ENCODE data around the gene MAMDC4. TPM values are rescaled to one million over a fixed set of nuclear protein-coding genes. Genes with fewer than 3 reads are reported as not detected.

Gene MAMDC4
- total RNA-seq, 2 donors from 2014 or later = 11.0 to 61.7 TPM

GRCh38 chr9:136828474-136829140 lies 23.5 kb upstream of the MAMDC4 start:
- Histone ChIP-seq H3K4me3 (no peak overlapping the region), H3K36me3 (peaks cover 20% of the 10 kb centered on the region), H3K27me3 (no peaks in the 10 kb centered on the region), H3K9ac (ENCODE audit: low read depth in 2 of 2, low read length in 2 of 2) (no peak overlapping the region), H3K27ac (no peak overlapping the region), H3K9me3 (no peaks in the 10 kb centered on the region), H3K4me1 (no peaks in the 10 kb centered on the region)
- DNase-seq = no peak
- TF ChIP-seq, protein P1, sequence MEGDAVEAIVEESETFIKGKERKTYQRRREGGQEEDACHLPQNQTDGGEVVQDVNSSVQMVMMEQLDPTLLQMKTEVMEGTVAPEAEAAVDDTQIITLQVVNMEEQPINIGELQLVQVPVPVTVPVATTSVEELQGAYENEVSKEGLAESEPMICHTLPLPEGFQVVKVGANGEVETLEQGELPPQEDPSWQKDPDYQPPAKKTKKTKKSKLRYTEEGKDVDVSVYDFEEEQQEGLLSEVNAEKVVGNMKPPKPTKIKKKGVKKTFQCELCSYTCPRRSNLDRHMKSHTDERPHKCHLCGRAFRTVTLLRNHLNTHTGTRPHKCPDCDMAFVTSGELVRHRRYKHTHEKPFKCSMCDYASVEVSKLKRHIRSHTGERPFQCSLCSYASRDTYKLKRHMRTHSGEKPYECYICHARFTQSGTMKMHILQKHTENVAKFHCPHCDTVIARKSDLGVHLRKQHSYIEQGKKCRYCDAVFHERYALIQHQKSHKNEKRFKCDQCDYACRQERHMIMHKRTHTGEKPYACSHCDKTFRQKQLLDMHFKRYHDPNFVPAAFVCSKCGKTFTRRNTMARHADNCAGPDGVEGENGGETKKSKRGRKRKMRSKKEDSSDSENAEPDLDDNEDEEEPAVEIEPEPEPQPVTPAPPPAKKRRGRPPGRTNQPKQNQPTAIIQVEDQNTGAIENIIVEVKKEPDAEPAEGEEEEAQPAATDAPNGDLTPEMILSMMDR (IDR thresholded peaks at IDR 0.05) = no peak
- intact Hi-C loops (cut with DNase I) = no loop called here

DNA sequence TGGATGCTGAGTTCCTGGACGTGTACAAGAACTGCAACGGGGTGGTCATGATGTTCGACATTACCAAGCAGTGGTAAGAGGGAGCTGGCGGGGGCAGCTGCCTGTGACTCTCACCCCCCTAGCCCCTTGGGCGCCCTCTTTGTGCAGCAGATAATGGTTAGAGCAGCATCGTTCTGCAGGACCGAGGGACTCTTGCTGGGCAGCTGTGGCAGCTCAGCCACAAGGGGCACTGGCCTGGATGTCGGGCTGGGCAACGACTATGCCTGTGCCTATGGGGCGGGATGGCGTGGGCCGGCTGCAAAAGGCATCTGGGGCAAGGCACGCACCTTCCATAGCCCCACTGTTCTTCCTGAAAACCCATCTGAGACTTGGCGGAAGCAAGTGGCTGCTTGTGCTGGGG lies 22.7 kb upstream of the MAMDC4 start:
- Histone ChIP-seq H3K36me3 (peaks cover 20% of the 10 kb centered on the region), H3K4me3 (no peak overlapping the region), H3K27ac (no peak overlapping the region), H3K27me3 (no peaks in the 10 kb centered on the region), H3K9ac (ENCODE audit: low read depth in 2 of 2, low read length in 2 of 2) (no peak overlapping the region), H3K4me1 (no peaks in the 10 kb centered on the region), H3K9me3 (no peaks in the 10 kb centered on the region)
- intact Hi-C loops (cut with DNase I) = no loop called here
- TF ChIP-seq, protein P1 (IDR thresholded peaks at IDR 0.05) = no peak
- no peak for DNase-seq

DNA sequence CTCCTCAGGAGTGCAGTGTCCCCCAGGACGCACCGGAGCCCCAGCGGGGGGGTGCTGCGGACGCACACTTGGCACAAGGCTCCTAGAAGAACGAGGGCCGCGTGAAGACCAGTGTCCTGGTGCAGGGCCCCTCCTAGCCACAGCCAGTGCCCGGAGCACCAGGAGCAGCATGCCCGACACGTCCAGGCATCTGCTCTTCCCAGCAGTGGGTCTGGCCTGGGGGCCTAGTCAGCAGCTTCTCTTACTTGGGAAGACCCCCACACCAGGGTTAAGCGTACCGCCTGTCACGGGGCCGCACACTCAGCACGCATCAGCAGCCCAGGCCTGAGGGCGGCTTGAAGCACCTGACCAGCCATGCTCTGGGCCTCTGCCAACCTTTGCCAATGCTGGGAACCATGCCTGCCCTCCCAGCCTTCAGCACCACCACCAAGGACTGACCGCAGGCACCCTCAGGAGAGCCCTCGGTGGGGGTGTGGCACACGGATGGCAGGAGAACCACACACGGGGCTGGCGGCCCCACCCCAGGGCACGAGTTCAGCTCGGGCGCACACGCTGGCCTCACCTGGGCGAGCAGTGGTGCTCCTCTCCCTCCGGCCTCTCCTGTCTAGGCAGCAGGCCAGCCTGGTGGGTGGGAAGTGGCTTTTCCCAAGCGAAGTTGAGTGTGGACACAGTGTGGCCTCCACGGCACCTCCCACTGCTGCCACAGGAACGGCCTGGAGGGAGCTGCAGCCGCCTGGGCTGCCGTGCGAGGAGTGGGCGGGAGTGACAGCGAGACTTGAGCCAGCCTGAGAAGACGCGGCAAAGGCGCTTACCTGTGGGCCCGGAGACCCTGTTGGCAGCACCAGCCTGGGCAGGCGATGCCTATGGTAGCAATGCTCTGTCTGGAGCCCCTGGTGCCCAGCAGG lies 21.9 kb upstream of the MAMDC4 start:
- no peaks in the 10 kb centered on the region for H3K4me1 ChIP-seq
- H3K36me3 ChIP-seq = peaks cover 20% of the 10 kb centered on the region
- no peak overlapping the region for H3K9ac ChIP-seq (ENCODE audit: low read depth in 2 of 2, low read length in 2 of 2)
- no peak overlapping the region for H3K4me3 ChIP-seq
- no peaks in the 10 kb centered on the region for H3K9me3 ChIP-seq
- TF ChIP-seq, protein P1 (IDR thresholded peaks at IDR 0.05) = no peak
- no peak for DNase-seq
- intact Hi-C loops (cut with DNase I) = no loop called here
- no peaks in the 10 kb centered on the region for H3K27me3 ChIP-seq
- H3K27ac ChIP-seq = no peak overlapping the region

GRCh38 chr9:136831002-136831719 lies 21.0 kb upstream of the MAMDC4 start:
- H3K4me3 ChIP-seq = no peak overlapping the region
- no peak overlapping the region for H3K9ac ChIP-seq (ENCODE audit: low read depth in 2 of 2, low read length in 2 of 2)
- H3K27ac ChIP-seq = no peak overlapping the region
- no peak for DNase-seq
- no peaks in the 10 kb centered on the region for H3K27me3 ChIP-seq
- peaks cover 20% of the 10 kb centered on the region for H3K36me3 ChIP-seq
- no peaks in the 10 kb centered on the region for H3K9me3 ChIP-seq
- intact Hi-C loops (cut with DNase I) = no loop called here
- TF ChIP-seq, protein P1 (IDR thresholded peaks at IDR 0.05) = no peak
- no peaks in the 10 kb centered on the region for H3K4me1 ChIP-seq

- DNase-seq = no peak
- Histone ChIP-seq H3K27me3 (no peaks in the 10 kb centered on the region), H3K4me3 (no peak overlapping the region), H3K9ac (ENCODE audit: low read depth in 2 of 2, low read length in 2 of 2) (no peak overlapping the region), H3K36me3 (peaks cover 20% of the 10 kb centered on the region), H3K9me3 (no peaks in the 10 kb centered on the region), H3K4me1 (no peaks in the 10 kb centered on the region), H3K27ac (no peak overlapping the region)
- TF ChIP-seq, protein P1 (IDR thresholded peaks at IDR 0.05) = no peak
- intact Hi-C loops (cut with DNase I) = no loop called here
Observed at GRCh38 chr9:136831720-136832104, 20.4 kb upstream of the MAMDC4 start.
